C4-2B (cell line): ENCODE measurements around the gene RFX6.
"Not testable (repeated sequence)": the region's sequence is repeated elsewhere in the genome, so short reads cannot be mapped to it uniquely, and the experiment has no call there.

Experiments used
- H3K27ac ChIP-seq: fragments of 450-650 bp; 2 replicates; pipeline ENCODE4 v1.5.1; 2017
- CTCF ChIP-seq: fragments of 450-650 bp; conservative IDR thresholded peaks from 2 replicates; pipeline ENCODE4 v1.5.1; 2017; ENCODE audit warnings: mild to moderate bottlenecking
- ZFX ChIP-seq: fragments of 450-650 bp; IDR thresholded peaks from 2 replicates; pipeline ENCODE4 v1.6.1; 2017

Gene RFX6

DNA sequence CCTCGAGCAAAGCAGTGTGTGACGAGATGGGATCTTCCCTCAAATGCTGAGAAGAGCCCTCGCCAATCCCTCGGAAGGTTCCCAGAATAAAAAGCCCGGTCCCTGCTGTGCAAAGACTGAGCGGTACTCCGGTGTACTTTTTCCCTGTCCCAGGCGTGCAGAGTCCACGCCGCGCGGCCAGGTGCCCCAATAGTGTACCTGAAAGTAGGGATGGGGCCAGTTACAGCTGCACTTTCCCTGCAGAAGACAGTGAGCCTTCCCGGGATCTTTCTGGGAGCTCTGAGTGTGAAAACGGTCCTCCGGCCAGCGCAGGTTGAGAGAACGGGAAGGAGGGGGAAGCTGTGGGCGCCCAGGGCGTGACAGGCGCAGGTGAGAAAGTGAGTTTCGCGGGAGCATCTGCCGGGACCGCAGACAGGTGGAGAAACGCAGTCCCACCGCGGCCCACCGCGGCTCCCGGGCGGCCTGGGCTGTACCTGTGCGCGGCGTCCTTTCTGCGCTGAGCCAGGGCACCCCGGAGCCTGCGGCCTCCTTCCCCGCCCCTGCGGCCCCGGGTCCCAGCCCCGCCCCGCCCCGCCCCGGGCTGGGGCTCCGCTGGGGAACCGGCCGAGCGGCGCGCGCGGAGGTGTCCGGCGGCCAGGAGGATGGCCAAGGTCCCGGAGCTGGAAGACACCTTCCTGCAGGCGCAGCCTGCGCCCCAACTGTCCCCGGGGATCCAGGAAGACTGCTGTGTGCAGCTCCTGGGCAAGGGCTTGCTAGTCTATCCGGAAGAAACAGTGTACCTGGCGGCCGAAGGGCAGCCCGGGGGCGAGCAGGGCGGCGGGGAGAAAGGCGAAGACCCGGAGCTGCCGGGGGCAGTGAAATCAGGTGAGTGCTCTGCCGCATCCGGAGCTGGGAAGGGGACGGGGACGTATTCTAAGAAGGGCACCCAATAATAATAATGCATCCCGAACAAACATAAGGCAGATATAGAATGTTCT is at the start of gene RFX6:
Gene RFX6, plus strand, starts transcription at position 608 of the 977 bp plus-strand sequence. Its CDS starts 34 bp downstream, at position 642.
- TF ChIP-seq ZFX: no peak
- TF ChIP-seq CTCF: no peak
- no peak within 1 kb of the TSS for H3K27ac ChIP-seq

DNA sequence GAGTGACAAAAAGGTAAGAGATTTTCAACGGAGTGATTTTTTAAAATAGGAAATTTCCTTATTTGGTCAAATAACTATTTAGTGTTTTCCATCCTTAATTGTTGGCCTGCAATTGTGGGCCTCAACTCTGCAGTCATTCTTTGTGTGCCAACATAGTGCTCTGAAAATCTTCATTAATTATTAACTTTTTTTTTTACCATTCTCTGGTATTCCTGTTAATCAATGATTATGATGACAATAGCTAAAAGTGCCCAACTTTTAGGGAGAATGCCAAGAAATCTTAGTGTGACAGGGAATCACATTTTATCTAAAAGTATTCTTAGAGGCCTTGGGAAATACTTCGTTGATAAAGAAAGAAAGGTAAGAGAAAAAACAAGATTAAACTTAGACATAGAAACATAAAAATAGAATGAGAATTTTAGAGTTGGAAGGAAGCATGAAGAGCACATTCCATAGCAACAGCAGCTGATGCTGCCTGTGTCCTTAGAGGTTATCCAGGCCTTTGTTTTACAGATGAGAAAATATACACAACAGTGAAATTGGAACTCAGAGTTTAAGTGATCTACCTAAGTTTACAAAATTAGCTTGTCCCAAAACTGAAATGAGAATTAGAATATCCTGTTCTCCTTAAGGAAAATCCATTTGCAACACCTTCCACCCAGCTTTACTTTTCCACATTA is 49.3 kb upstream of the RFX6 start:
- H3K27ac ChIP-seq: no peak overlapping the region
- TF ChIP-seq ZFX: no peak
- no peak for TF ChIP-seq CTCF

GRCh38 chr6:116828983-116829382 is 48.1 kb upstream of the RFX6 start, which contains the start of gene GPRC6A:
Gene GPRC6A, minus strand, starts transcription at chr6:116829083. Its CDS starts 70 bp downstream, at chr6:116829013.
- H3K27ac ChIP-seq: no peak within 1 kb of the TSS
- TF ChIP-seq ZFX (no peak), CTCF (no peak)

GRCh38 chr6:116834526-116834925 is 42.5 kb upstream of the RFX6 start:
- not testable (repeated sequence) for H3K27ac ChIP-seq

- no peak for TF ChIP-seq ZFX
- no peak for TF ChIP-seq CTCF
- no peak overlapping the region for H3K27ac ChIP-seq
Measured at GRCh38 chr6:116836606-116837342, 40.3 kb upstream of the RFX6 start.

DNA sequence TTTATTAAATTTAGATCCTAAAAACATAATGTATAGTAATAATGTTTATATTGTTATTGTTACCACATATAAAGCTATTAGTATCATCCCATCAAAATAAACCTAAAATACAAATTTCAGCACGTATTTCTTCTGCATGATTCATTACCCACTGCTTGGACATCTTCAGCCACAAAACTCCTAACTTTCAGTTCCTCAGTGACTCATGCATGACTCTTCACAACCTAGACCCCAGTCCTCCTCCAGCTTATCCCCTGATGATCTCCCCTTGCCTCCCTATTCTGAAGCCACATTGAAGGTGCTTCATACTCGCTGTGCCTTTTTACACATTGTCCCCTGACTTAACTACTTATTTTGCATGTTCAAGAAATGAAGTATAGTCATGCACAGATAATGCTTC is 37.0 kb upstream of the RFX6 start:
- TF ChIP-seq CTCF: no peak
- TF ChIP-seq ZFX: no peak
- H3K27ac ChIP-seq: no peak overlapping the region

DNA sequence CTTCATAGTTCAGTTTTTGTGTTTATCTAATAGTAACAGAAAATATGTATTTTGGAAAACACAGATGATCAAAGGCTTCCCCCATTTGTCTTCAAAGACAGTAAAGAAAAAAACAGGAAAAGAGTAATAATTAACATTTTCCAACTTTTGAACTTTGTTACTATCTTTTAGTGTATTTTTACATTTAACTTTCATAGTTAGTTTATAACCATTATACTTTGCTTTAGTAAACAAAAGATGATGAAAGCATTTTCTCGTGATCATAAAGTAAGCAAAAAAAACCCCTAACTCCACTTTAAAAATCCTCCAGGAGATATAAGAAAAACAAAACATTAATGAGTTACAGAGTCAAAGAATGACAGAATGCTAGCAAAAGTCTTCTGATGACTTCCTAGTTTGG is 34.6 kb upstream of the RFX6 start:
- TF ChIP-seq ZFX (no peak), CTCF (no peak)
- H3K27ac ChIP-seq: no peak overlapping the region
